HepG2 (cell line): ENCODE data around the gene PYCR2. TPM values are rescaled to one million over a fixed set of nuclear protein-coding genes. Genes with fewer than 3 reads are reported as not detected.

Experiments
- ATAC-seq: fragments of 200-7000 bp; cut with Tn5 transposase; 3 replicates; pipeline ENCODE4 v1.9.1; 2020; ENCODE audit warnings: mild to moderate bottlenecking, moderate library complexity
- BruUV-seq: library from RNA; stranded (reverse); fragments of 400-500 nt; replicated peaks from 2 replicates; lab custom pipeline; 2021; lab: Mats Ljungman, UMichigan
- CTCF ChIA-PET: fragments of 300-600 bp; formaldehyde crosslinking; extraction: SDS; loops from one replicate; lab custom pipeline; 2021; ENCODE audit warnings: low total read pairs, inconsistent platforms, low intra/inter-chr PET ratio; lab: Yijun Ruan, JAX
- POLR2A ChIA-PET: fragments of 350-600 bp; sonication (Branson Sonifier 250); formaldehyde crosslinking; loops from one replicate; lab custom pipeline; 2020; ENCODE audit warnings: antibody characterized with exemption, inconsistent platforms; lab: Yijun Ruan, JAX
- DNase-seq: peaks from one replicate; pipeline ENCODE4 v3.0.0-alpha.2; 2015; ENCODE audit warnings: low spot score
- FAIRE-seq: peaks from 3 replicates; lab custom pipeline; 2011; peaks lifted over from hg19 to GRCh38; lab: Jason Lieb, UNC
- H2AFZ ChIP-seq: one replicate; pipeline ENCODE4 v1.6.1; 2011; ENCODE audit warnings: low read length, inconsistent platforms
- H3K27ac ChIP-seq: fragments of 300-600 bp; 3 replicates; pipeline ENCODE4 v1.8.0; 2011; ENCODE audit warnings: mixed run types, mild to moderate bottlenecking, mixed read lengths, low read length, inconsistent platforms; ENCODE audit not compliant: insufficient read depth; ENCODE audit errors: extremely low read length
- H3K27me3 ChIP-seq, 2 experiments: fragments of 200-600 bp in 1 of 2; 2 replicates in 1 of 2; 3 replicates in 1 of 2; pipeline versions ENCODE4 v1.6.0 to v1.8.0; 2011; ENCODE audit warnings: low read length in 2 of 2, mild to moderate bottlenecking in 2 of 2, moderate library complexity in 2 of 2, inconsistent platforms in 1 of 2; ENCODE audit not compliant: insufficient read depth in 2 of 2, control insufficient read depth in 1 of 2
- H3K36me3 ChIP-seq, 2 experiments: fragments of 200-600 bp in 1 of 2; replicated peaks in 1 of 2; 2 replicates in 1 of 2; 3 replicates in 1 of 2; pipeline versions ENCODE4 v1.5.1 to v1.8.0; 2011; ENCODE audit warnings: low read length in 2 of 2, inconsistent platforms in 1 of 2; ENCODE audit not compliant: insufficient read depth in 2 of 2, control insufficient read depth in 1 of 2
- H3K4me1 ChIP-seq: 2 replicates; pipeline ENCODE4 v1.5.1; 2012; ENCODE audit warnings: low read length, inconsistent platforms; ENCODE audit not compliant: insufficient read depth
- H3K4me2 ChIP-seq: 2 replicates; pipeline ENCODE4 v1.6.0; 2011; ENCODE audit warnings: low read depth, low read length, inconsistent platforms
- H3K4me3 ChIP-seq, 3 experiments: fragments of 200-600 bp in 1 of 3; sonication (generic), shearing (Covaris generic) in 1 of 3; replicated peaks in 1 of 3; 2 replicates each; pipeline ENCODE4 v1.5.1; 2011 to 2016; ENCODE audit warnings: low read length in 3 of 3, inconsistent platforms in 2 of 3, low read depth in 2 of 3, mild to moderate bottlenecking in 2 of 3, control low read depth in 1 of 3, mixed read lengths in 1 of 3; ENCODE audit not compliant: insufficient read depth in 1 of 3
- H3K79me2 ChIP-seq: one replicate; pipeline ENCODE4 v1.6.1; 2011; ENCODE audit warnings: low read length, inconsistent platforms; ENCODE audit not compliant: insufficient read depth
- H3K9ac ChIP-seq: 2 replicates; pipeline ENCODE4 v1.6.0; 2011; ENCODE audit warnings: mild to moderate bottlenecking, low read depth, low read length, inconsistent platforms; ENCODE audit not compliant: insufficient read depth
- H3K9me3 ChIP-seq: 2 replicates; pipeline ENCODE4 v1.5.1; 2012; ENCODE audit warnings: mild to moderate bottlenecking, low read length
- H4K20me1 ChIP-seq: 2 replicates; pipeline ENCODE4 v1.6.0; 2011; ENCODE audit warnings: inconsistent platforms, mild to moderate bottlenecking, low read length, moderate library complexity; ENCODE audit not compliant: insufficient read depth
- ARNT ChIP-seq: fragments of 450-650 bp; IDR thresholded peaks from 2 replicates; pipeline ENCODE4 v1.6.1; 2017
- RBFOX2 ChIP-seq: fragments of 200-400 bp; formaldehyde crosslinking; IDR thresholded peaks from 2 replicates; pipeline ENCODE4 v1.6.1; 2017; ENCODE audit warnings: low read depth, mild to moderate bottlenecking, low read length
- STAG1 ChIP-seq: sonication (generic); formaldehyde crosslinking; IDR thresholded peaks from 2 replicates; pipeline ENCODE4 v1.4.0; 2020; ENCODE audit warnings: missing genetic modification reagents
- ZC3H4 ChIP-seq: sonication (generic); formaldehyde crosslinking; IDR thresholded peaks from 2 replicates; pipeline ENCODE4 v1.4.0; 2020; ENCODE audit warnings: missing genetic modification reagents, borderline replicate concordance
- ZFP62 ChIP-seq: sonication (generic); formaldehyde crosslinking; IDR thresholded peaks from 2 replicates; pipeline ENCODE4 v1.4.0; 2020; ENCODE audit warnings: missing genetic modification reagents
- ZNF264 ChIP-seq: sonication (generic); formaldehyde crosslinking; IDR thresholded peaks from 2 replicates; pipeline ENCODE4 v1.4.0; 2020; ENCODE audit warnings: missing genetic modification reagents
- ZNF317 ChIP-seq: sonication (generic); formaldehyde crosslinking; IDR thresholded peaks from 2 replicates; pipeline ENCODE4 v1.5.0; 2020; ENCODE audit warnings: mild to moderate bottlenecking, missing genetic modification reagents
- ZNF343 ChIP-seq: sonication (generic); formaldehyde crosslinking; IDR thresholded peaks from 2 replicates; pipeline ENCODE4 v1.4.0; 2020; ENCODE audit warnings: mild to moderate bottlenecking, missing genetic modification reagents
- ZNF616 ChIP-seq: sonication (generic); formaldehyde crosslinking; IDR thresholded peaks from 2 replicates; pipeline ENCODE4 v1.5.0; 2020; ENCODE audit warnings: low read depth, mild to moderate bottlenecking, missing genetic modification reagents
- WGBS: methylation state at CpG from one replicate; pipeline ENCODE4 v1.1.6; 2017; ENCODE audit warnings: low lambda C conversion rate; 5-methylcytosine and 5-hydroxymethylcytosine counted together
- in situ Hi-C: cut with HindIII; loops from 2 replicates; pipeline ENCODE4 v1.10.0; 2017; ENCODE audit warnings: low pct_unique_long_range_greater_than_20kb; ENCODE audit not compliant: extremely low pct_ligation_motif_present
- intact Hi-C: fragments of 100-400 bp; cut with micrococcal nuclease; formaldehyde crosslinking; loops from one replicate; pipeline ENCODE4 v1.10.0; 2022; ENCODE audit not compliant: unreplicated experiment
- polyA plus RNA-seq, 8 experiments: library from polyadenylated mRNA; depleted of rRNA in 3 of 8; stranded (reverse) in 7 of 8; unstranded in 1 of 8; fragments of >200 nt; fragmentation: Illumina TruSeq in 4 of 8; extraction: Trizol in 4 of 8; gene quantifications; 2 replicates each; pipeline versions ENCODE4 v1.2.1 to v1.2.3, GENCODE V29; 2011 to 2016; ENCODE audit warnings: low read depth in 4 of 8, missing spikeins in 1 of 8, mixed read lengths in 1 of 8; ENCODE audit not compliant: insufficient read depth in 1 of 8
- total RNA-seq, 5 experiments: library from RNA; depleted of rRNA; stranded (reverse); fragments of >200 nt; fragmentation: Illumina TruSeq; extraction: Trizol; gene quantifications; 2 replicates each; pipeline ENCODE4 v1.2.3, GENCODE V29; 2016; ENCODE audit warnings: low read depth in 1 of 5
- TF ChIP-seq, protein P1 (sequence below), 2 experiments: fragments of 450-650 bp in 1 of 2; sonication (generic) in 1 of 2; formaldehyde crosslinking; IDR thresholded peaks; 2 replicates each; pipeline versions ENCODE4 v1.5.0 to v1.8.0; 2020 to 2022; ENCODE audit warnings: mild to moderate bottlenecking in 1 of 2, missing genetic modification reagents in 1 of 2
- TF ChIP-seq, protein P2 (sequence below): sonication (generic); formaldehyde crosslinking; IDR thresholded peaks from 2 replicates; pipeline ENCODE4 v1.4.0; 2020; ENCODE audit warnings: missing genetic modification reagents
- TF ChIP-seq, protein P3 (sequence below): sonication (generic); formaldehyde crosslinking; conservative IDR thresholded peaks from 2 replicates; pipeline ENCODE4 v1.8.0; 2022; ENCODE audit warnings: missing genetic modification reagents
- TF ChIP-seq, protein P4 (sequence below): fragments of 450-650 bp; IDR thresholded peaks from 2 replicates; pipeline ENCODE4 v1.6.1; 2017
- TF ChIP-seq, protein P5 (sequence below): sonication (generic); IDR thresholded peaks from 2 replicates; pipeline ENCODE4 v1.6.1; 2016; ENCODE audit warnings: low read depth, borderline replicate concordance
- TF ChIP-seq, protein P6 (sequence below): sonication (generic); formaldehyde crosslinking; IDR thresholded peaks from 2 replicates; pipeline ENCODE4 v1.4.0; 2020; ENCODE audit warnings: missing genetic modification reagents

The PYCR2 gene
- total and polyA plus RNA-seq, 2 of the 13 experiments (the other 11 are each of a cell fraction or from before 2014, with no cell fraction given), result 47.2 to 47.8 TPM

DNA sequence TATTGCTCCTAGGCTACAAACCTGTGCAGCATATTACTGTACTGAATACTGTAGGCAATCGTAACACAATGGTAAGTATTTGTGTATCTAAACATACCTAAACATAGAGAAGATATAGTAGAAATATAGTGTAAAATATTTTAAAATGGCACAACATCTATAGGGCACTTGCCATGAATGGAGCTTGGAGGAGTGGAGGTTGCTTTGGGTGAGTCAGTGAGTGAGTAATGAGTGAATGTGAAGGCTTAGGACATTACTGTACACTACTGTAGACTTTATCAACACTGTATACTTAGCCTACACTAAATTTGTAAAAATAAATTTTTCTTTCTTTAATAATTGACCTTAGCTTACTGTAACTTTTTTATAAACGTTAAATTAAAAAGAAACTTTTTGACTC lies 9.0 kb upstream of the PYCR2 start:
- POLR2A ChIA-PET, result interaction anchor here (1.2 kb wide), 1 partner anchor 9 kb away, joined by 5 read pairs; the partner anchor contains the start of gene PYCR2
- Histone ChIP-seq H3K4me3 (no peak overlapping the region), H3K4me2 (no peak overlapping the region), H3K9ac (no peak overlapping the region), H3K27ac (no peak overlapping the region), H4K20me1 (no peaks in the 10 kb centered on the region), H2AFZ (no peak overlapping the region), H3K79me2 (no peaks in the 10 kb centered on the region), H3K27me3 (no peaks in the 10 kb centered on the region), H3K9me3 (no peaks in the 10 kb centered on the region), H3K36me3 (no peaks in the 10 kb centered on the region), H3K4me1 (peaks cover 25% of the 10 kb centered on the region)
- CTCF ChIA-PET, result no interaction called here
- DNase-seq (no peak), FAIRE-seq (no peak), ATAC-seq (no peak)
- BruUV-seq, result no TSS peak
- in situ Hi-C loops, result no loop called here
- intact Hi-C loops, result no loop called here
- 44% methylated on average over 2 of the region's 2 CpGs for WGBS
- no peak for TF ChIP-seq ARNT
- TF ChIP-seq, protein P1, sequence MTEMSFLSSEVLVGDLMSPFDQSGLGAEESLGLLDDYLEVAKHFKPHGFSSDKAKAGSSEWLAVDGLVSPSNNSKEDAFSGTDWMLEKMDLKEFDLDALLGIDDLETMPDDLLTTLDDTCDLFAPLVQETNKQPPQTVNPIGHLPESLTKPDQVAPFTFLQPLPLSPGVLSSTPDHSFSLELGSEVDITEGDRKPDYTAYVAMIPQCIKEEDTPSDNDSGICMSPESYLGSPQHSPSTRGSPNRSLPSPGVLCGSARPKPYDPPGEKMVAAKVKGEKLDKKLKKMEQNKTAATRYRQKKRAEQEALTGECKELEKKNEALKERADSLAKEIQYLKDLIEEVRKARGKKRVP (CRISPR knock-in tag; IDR thresholded peaks at IDR 0.05), result no peak
- no peak for TF ChIP-seq ZNF317 (CRISPR knock-in tag)
- TF ChIP-seq ZNF264 (CRISPR knock-in tag), result no peak
- TF ChIP-seq STAG1, result no peak
- TF ChIP-seq, protein P2, sequence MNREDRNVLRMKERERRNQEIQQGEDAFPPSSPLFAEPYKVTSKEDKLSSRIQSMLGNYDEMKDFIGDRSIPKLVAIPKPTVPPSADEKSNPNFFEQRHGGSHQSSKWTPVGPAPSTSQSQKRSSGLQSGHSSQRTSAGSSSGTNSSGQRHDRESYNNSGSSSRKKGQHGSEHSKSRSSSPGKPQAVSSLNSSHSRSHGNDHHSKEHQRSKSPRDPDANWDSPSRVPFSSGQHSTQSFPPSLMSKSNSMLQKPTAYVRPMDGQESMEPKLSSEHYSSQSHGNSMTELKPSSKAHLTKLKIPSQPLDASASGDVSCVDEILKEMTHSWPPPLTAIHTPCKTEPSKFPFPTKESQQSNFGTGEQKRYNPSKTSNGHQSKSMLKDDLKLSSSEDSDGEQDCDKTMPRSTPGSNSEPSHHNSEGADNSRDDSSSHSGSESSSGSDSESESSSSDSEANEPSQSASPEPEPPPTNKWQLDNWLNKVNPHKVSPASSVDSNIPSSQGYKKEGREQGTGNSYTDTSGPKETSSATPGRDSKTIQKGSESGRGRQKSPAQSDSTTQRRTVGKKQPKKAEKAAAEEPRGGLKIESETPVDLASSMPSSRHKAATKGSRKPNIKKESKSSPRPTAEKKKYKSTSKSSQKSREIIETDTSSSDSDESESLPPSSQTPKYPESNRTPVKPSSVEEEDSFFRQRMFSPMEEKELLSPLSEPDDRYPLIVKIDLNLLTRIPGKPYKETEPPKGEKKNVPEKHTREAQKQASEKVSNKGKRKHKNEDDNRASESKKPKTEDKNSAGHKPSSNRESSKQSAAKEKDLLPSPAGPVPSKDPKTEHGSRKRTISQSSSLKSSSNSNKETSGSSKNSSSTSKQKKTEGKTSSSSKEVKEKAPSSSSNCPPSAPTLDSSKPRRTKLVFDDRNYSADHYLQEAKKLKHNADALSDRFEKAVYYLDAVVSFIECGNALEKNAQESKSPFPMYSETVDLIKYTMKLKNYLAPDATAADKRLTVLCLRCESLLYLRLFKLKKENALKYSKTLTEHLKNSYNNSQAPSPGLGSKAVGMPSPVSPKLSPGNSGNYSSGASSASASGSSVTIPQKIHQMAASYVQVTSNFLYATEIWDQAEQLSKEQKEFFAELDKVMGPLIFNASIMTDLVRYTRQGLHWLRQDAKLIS (CRISPR knock-in tag), result no peak
- no peak for TF ChIP-seq ZNF616 (CRISPR knock-in tag)
- TF ChIP-seq RBFOX2, result no peak
- TF ChIP-seq, protein P3, sequence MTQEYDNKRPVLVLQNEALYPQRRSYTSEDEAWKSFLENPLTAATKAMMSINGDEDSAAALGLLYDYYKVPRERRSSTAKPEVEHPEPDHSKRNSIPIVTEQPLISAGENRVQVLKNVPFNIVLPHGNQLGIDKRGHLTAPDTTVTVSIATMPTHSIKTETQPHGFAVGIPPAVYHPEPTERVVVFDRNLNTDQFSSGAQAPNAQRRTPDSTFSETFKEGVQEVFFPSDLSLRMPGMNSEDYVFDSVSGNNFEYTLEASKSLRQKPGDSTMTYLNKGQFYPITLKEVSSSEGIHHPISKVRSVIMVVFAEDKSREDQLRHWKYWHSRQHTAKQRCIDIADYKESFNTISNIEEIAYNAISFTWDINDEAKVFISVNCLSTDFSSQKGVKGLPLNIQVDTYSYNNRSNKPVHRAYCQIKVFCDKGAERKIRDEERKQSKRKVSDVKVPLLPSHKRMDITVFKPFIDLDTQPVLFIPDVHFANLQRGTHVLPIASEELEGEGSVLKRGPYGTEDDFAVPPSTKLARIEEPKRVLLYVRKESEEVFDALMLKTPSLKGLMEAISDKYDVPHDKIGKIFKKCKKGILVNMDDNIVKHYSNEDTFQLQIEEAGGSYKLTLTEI, result no peak
- TF ChIP-seq, protein P4, sequence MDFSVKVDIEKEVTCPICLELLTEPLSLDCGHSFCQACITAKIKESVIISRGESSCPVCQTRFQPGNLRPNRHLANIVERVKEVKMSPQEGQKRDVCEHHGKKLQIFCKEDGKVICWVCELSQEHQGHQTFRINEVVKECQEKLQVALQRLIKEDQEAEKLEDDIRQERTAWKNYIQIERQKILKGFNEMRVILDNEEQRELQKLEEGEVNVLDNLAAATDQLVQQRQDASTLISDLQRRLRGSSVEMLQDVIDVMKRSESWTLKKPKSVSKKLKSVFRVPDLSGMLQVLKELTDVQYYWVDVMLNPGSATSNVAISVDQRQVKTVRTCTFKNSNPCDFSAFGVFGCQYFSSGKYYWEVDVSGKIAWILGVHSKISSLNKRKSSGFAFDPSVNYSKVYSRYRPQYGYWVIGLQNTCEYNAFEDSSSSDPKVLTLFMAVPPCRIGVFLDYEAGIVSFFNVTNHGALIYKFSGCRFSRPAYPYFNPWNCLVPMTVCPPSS, result no peak
- no peak for TF ChIP-seq ZFP62 (CRISPR knock-in tag)
- TF ChIP-seq, protein P5, sequence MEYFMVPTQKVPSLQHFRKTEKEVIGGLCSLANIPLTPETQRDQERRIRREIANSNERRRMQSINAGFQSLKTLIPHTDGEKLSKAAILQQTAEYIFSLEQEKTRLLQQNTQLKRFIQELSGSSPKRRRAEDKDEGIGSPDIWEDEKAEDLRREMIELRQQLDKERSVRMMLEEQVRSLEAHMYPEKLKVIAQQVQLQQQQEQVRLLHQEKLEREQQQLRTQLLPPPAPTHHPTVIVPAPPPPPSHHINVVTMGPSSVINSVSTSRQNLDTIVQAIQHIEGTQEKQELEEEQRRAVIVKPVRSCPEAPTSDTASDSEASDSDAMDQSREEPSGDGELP, result no peak
- TF ChIP-seq ZC3H4 (CRISPR knock-in tag), result no peak
- no peak for TF ChIP-seq ZNF343
- TF ChIP-seq, protein P6, sequence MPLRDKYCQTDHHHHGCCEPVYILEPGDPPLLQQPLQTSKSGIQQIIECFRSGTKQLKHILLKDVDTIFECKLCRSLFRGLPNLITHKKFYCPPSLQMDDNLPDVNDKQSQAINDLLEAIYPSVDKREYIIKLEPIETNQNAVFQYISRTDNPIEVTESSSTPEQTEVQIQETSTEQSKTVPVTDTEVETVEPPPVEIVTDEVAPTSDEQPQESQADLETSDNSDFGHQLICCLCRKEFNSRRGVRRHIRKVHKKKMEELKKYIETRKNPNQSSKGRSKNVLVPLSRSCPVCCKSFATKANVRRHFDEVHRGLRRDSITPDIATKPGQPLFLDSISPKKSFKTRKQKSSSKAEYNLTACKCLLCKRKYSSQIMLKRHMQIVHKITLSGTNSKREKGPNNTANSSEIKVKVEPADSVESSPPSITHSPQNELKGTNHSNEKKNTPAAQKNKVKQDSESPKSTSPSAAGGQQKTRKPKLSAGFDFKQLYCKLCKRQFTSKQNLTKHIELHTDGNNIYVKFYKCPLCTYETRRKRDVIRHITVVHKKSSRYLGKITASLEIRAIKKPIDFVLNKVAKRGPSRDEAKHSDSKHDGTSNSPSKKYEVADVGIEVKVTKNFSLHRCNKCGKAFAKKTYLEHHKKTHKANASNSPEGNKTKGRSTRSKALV, result no peak
